GM21619 (cell line): ENCODE measurements around the gene NR4A3.
A peak's percentile ranks its signal among the peaks of the same experiment; 100 is the strongest.

Experiments used
- ATAC-seq: cut with Tn5 transposase; IDR thresholded peaks from one replicate; pipeline ENCODE4 v1.9.1; 2021; ENCODE audit not compliant: unreplicated experiment

The NR4A3 gene

GRCh38 chr9:99813739-99814138 is 7.9 kb upstream of the NR4A3 start:
- no peak for ATAC-seq

DNA sequence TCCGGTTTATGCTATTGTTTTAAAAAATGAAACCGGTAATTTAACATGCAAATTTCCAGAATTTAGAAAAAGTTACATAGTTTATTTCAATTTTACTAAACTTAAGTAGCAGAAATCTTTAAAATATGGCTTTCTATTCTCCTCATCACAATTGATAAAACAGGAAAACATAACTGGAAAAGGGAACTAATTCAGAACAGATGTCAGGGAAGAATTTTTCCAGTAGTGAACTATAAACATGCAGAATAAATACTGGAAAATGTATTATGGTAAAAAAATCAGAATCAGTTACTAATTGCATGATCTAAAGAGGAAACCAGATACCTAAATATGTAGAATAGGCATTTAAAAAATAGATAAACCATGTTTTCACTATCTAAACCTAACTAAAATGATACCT is 7.3 kb upstream of the NR4A3 start:
- no peak for ATAC-seq

GRCh38 chr9:99816392-99816791 is 5.3 kb upstream of the NR4A3 start:
- ATAC-seq = no peak

DNA sequence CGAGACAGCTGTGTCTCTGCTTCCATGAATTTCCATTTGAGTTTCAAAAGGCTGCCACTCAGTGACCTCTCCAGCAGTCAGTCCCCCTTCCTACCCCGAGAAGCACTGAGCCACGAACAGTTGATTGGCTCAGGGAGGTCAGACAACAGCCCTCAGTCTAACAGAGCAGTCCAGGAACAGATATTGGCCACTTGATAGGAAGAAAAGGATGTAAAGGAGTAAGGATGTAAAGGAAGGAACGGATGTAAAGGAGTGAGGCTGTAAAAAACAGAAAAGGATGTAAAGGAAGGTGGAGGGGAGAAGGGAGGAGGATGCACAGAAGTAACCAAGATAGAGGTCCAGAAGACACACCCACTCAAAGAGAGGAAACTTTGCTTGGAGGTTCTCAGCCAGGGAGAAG is 3.2 kb upstream of the NR4A3 start:
- no peak for ATAC-seq

GRCh38 chr9:99819123-99819855 is 2.4 kb upstream of the NR4A3 start:
- peak; percentile 41 for ATAC-seq

DNA sequence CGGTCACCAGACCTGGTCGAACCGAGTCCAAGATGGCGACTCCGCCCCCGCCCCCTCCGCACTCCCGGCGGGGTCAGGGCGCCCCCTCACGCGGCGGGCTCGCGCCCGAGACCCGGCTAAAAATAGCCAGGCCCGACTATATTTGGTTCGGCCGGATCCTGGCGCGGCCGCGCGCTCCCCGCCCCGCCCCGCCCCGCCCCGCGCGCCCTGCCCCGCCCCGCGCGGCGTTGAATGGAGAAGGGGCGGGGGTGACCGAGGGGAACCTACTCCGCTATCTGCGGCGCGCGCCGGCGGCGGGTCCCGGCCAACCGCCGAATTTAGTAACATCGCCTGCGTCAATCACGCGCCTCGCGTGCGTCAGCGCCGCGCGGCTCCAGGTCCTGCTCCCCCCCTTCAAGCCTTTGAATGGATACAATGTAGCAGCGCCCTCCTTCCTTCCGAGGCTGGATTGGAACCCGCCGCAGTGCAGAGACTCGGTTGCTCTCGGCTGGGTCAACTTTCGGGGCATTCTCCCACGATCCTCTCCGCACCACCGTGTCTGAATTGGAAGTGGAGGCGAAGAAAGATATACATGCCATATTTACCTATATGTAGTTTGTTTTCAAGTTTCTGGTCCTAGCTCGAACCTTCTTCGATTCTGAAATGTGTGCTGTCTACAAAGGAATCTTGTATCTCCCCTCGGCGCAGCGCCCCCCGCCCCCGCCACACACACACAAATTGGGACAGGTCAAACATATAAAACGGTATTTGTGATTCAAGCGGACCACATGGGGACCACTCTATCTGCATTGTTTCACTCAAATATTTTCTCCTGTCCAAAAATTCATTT is 1.6 kb upstream of the NR4A3 start:
- ATAC-seq = peak; percentile 36

- no peak for ATAC-seq
These were observed 845 bp upstream of the NR4A3 start for GRCh38 chr9:99820685-99821395.

DNA sequence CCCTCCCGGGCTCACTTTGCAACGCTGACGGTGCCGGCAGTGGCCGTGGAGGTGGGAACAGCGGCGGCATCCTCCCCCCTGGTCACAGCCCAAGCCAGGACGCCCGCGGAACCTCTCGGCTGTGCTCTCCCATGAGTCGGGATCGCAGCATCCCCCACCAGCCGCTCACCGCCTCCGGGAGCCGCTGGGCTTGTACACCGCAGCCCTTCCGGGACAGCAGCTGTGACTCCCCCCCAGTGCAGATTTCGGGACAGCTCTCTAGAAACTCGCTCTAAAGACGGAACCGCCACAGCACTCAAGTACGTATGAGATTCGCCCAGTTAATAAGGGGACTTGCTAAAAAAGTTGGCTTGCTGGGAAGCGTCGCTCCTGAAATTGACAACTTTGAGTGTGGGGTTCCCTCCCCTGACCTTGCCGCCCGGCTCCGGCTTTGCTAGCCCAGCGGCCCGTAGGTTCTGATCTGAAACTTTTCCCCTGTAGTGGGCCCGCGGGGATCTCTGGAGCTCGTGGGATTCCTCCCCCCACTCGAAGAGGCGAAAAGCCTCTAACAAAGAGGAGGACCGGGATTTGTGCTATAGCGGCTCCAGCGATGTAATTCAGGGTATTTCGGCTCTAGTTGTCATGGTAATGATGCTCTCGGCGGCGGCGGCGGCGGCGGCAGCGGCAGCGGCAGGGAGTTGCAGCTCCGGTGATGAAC is 572 bp downstream of the NR4A3 start:
- no peak for ATAC-seq

- ATAC-seq = no peak
These were observed 1.3 kb downstream of the NR4A3 start for GRCh38 chr9:99822806-99823591.

DNA sequence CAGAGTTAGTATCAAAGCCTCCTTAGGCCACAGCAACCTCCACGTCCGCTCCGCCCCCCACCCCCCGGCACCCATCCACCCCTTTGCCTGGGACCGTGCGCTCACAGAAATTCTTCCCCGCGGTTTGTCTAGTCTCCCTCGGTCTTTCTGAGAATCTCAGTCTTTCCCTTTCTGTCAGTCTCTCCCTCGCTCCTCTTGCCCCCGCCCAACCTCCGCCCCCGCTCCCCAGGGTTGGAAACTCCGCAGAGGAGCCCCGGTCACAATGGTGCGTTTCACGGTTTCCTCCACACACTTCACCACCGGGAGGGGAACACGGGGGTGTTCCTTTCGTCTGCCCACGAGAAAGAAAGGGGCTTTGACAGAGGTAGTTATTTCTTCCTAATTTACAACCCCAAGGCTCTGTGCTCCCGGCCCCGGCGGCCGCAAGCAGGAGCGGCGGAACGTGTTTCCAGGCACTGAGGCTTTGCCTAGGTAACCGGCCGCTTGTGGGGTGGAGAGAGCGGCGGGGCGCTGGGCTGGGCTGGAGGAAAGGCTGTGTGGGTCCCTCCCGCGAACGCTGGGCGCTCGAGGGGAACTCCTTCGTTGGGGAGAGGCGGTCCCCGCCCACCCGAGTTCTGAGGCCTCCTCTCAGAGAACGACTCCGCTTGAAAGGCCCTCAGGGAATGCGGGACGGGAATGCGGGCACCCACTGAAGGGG is 2.1 kb downstream of the NR4A3 start:
- no peak for ATAC-seq

DNA sequence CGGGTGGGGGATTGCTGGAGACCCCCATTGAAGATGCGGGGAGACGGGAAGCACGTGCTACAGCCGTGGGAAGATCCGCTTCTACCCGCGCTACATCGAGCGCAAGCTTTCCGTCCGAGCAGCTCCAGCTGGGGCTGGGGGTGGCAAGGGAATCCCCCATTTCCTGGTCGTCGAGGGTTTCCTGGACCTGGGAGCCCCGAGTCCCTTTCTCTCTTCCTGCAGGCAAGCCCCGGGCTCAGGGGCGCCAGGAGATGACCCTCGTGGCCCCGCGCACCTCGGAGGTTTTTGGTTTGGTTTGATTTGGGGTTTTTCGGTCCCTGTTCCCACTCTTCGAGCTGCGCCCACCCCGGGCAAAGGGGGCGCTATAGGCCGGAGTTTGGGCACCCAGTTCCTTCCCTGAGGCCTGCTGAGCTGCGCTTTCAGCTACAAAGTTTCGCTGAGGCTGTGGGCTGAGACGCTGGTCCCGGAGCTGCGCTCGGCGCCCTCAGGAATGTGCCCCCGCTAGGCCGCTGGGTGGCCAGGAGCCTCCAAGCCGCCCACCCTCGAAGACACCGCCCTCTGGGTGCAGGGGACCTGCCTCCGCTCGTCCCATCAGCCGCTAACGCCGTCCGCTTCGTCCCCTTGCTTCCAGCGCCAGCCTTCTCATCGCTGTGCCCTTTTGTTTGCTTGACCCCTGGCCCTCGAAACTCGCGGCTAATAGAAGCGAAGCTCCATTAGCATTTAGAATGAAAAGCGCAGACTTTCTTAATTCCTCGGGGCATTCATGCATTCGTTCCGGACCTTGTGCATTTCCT is 2.9 kb downstream of the NR4A3 start:
- no peak for ATAC-seq

GRCh38 chr9:99825172-99826046 is 3.7 kb downstream of the NR4A3 start:
- ATAC-seq = no peak

GRCh38 chr9:99826579-99826978 is 4.9 kb downstream of the NR4A3 start:
- ATAC-seq = no peak

- ATAC-seq = no peak
These were observed 5.6 kb downstream of the NR4A3 start for GRCh38 chr9:99827244-99827643.

DNA sequence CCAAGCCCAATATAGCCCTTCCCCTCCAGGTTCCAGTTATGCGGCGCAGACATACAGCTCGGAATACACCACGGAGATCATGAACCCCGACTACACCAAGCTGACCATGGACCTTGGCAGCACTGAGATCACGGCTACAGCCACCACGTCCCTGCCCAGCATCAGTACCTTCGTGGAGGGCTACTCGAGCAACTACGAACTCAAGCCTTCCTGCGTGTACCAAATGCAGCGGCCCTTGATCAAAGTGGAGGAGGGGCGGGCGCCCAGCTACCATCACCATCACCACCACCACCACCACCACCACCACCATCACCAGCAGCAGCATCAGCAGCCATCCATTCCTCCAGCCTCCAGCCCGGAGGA is 6.3 kb downstream of the NR4A3 start:
- ATAC-seq = no peak

- no peak for ATAC-seq
These were observed 6.9 kb downstream of the NR4A3 start for GRCh38 chr9:99828417-99829176.

DNA sequence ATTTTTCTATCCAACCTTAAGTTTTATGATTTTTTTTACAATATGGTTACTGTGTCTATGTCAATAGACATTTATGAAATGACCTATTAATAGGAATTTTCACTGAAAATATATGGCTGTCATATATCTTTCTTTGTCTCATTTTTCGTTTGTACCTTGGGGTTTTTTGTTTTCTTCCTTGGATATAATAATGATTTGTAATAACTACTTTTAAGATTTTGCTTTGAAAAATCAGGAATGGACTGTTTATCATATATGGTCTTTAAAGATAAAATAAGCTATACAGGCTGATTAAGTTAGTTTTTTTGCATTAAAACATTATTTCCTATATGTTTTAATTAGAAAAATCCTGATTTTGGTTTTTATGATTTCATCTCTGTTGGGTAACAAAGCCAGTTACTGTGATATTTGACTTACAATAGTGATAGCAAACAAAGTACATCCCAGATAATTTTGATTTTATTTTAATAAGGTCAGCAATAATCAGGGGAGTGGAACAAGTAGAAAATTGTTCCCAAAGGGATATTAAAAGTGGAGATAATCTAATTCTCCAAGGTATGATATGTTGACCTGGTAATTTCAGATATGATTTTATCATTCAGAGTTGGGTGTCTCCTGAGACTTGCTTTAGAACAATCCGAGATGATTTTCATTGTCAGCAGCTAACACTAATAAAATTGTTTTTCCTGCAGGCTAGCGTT is 10.3 kb downstream of the NR4A3 start:
- no peak for ATAC-seq
